Right ventricle myocardium superior (tissue), 1 donor: ENCODE results near the gene LIMCH1. TPM values are rescaled to one million over a fixed set of nuclear protein-coding genes. Genes with fewer than 3 reads are reported as not detected.

ENCODE experiments used
- ATAC-seq: fragments of 200-7000 bp; cut with Tn5 transposase; one replicate; pipeline ENCODE4 v1.9.1; 2020; ENCODE audit warnings: mild to moderate bottlenecking; ENCODE audit not compliant: poor library complexity
- DNase-seq: peaks from one replicate; pipeline ENCODE4 v3.0.0-alpha.2; 2020
- intact Hi-C: fragments of 100-400 bp; cut with DNase I; formaldehyde crosslinking; loops from one replicate; pipeline ENCODE4 v1.11.2; 2022
- total RNA-seq: library from RNA; stranded (reverse); fragmentation: NEBNext Ultra II Directional; extraction: Animal tissue kit (Norgen Biotek cat#: 25700); gene quantifications from one replicate; pipeline ENCODE4 v1.2.1, GENCODE V29; 2021
- donor health status: DM: no; HTN: yes; CAD: no; lungs with severe emphysema.

Gene LIMCH1
- total RNA-seq, 1 donor from 2014 or later, result 272 TPM

DNA sequence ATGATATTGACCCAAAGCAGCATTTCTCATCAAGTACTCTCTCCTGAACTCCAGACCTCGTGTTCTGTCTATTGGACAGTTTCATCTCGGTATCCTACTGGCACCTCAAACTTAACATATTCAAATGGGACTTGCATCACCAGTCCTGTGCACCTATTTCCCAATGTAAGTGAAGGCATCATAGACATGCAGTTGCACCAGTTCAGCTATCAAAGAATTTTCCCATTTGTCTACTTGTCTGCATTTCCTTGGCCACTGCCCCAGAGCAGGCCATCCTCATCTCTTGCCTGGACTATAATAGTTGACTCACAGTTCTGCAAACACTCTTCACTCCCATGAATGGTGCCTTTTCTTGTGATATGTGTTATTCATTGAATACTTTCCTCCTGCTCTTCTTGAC, 11.3 kb upstream of the LIMCH1 start:
- intact Hi-C loops, result no loop called here
- ATAC-seq (no peak), DNase-seq (no peak)

DNA sequence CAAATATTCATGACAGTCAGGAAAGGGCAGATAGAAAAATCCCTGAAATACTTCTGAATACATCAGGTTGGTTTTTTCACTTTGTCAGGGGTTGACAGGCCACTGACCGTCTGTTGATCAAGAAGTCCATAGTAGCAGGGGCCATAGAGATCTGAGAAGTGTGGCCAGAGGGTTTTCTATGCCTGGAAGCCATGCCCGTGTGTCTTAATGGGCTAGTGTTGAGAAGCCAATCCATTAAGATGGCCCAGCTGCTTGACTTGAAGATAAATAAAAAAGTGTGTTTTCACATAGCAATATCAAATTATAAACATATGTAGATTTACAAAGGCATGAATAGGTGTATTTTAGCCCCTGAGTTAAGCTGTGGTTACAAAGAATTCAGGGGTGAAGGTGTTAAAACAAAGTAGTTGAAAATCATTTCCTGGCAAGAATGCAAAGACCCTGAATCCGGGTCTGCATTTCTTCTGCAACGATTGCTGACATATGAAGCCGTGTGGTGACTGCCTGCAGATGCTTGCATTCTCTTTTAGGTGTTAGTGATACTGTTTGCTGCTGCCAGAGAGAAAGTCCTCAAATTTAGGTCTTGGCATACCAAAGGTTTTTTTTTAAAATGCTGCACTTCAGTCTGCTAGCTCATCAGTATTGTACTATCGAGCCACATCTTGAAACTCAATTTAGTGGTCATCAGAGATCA, 9.3 kb upstream of the LIMCH1 start:
- intact Hi-C loops, result no loop called here
- DNase-seq, result no peak
- no peak for ATAC-seq

DNA sequence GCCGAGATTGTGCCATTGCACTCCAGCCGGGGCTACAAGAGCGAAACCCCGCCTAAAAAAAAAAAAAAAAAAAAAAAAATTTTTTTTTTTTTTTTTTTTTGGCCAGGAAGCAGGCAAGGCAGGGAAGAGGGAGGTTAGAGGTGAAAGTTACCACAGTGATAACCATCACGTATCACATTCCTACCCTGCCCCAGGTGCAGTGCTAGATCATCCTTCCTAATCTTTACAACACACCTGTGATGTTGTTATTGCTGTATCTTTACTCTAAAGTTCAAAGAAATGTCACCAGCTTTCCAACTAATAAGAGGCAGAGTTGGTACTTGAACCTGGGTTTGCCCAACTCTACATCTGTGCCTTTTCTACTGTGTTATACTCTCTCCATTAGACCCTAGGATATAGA, 7.2 kb upstream of the LIMCH1 start:
- intact Hi-C loops, result loop anchor here (10.0 kb wide), 1 partner anchor 54 kb away; no protein-coding TSS in a partner anchor
- ATAC-seq, result no peak
- no peak for DNase-seq

- DNase-seq (no peak), ATAC-seq (no peak)
- intact Hi-C loops, result loop anchor here (10.0 kb wide), 1 partner anchor 52 kb away; no protein-coding TSS in a partner anchor
Measured at GRCh38 chr4:41532336-41532735, 5.6 kb upstream of the LIMCH1 start.

DNA sequence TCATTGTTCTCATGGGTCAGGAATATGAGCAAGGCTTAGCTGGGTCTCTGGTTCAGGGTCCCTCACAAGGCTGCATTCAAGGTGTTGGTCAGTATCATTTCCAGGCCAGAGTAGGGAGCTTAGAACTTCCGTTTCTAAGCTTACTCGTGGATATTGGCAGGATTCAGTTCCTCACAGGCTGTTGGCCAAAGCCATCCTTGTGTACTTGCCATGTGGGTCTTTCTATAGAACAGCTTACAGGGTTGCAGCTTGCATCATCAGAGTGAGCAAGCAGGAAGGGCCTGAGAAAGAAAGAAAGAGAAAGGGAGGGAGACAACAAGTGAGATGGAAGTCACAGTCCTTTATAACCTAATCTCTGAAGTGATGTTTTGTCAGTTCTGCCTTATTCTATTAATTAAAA, 5.1 kb upstream of the LIMCH1 start:
- DNase-seq (no peak), ATAC-seq (peak; percentile 26)
- intact Hi-C loops, result loop anchor here (10.0 kb wide), 1 partner anchor 52 kb away; no protein-coding TSS in a partner anchor

DNA sequence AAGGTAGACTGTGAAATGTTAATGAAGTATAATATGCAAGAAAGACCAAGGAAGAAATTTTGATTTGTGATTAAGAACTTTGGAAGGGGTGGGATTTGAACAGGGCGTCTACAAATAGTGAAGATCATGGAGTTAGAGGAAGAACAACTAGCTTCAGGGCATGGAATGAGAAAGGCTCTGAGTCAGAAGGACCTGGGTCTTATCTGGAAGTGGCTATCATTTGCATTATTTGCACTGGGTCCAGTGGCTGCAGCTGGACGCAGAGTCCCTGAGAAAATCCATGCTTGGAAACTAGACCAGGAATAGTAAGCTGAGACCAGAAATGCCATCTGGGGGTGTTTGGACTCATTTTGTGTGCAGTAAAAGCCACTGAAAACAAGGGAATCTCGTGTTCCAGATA, 4.3 kb upstream of the LIMCH1 start:
- ATAC-seq, result no peak
- intact Hi-C loops, result loop anchor here (10.0 kb wide), 1 partner anchor 51 kb away; no protein-coding TSS in a partner anchor

DNA sequence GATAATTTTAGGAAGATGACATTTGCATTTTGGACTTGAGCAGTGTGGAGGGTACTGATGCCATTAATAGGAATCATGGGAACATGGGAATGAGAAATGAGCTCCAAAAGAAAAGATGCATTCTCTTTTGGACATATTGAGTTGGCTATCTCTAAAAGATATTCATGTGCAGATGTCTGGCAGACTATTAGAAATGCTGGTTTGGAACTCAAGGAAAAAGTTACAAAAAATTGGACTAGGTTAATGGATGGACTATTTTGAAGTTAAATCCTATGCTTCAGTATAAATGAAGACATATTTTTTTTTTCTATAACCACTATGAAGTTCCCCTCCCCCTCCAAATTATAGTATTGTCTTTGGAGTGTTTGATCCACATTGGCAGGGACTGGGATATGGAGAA, 3.6 kb upstream of the LIMCH1 start:
- no peak for DNase-seq
- intact Hi-C loops, result loop anchor here (10.0 kb wide), 1 partner anchor 50 kb away; no protein-coding TSS in a partner anchor

More for the DNA sequence above, 4.3 kb upstream of the LIMCH1 start:
- DNase-seq, result no peak

DNA sequence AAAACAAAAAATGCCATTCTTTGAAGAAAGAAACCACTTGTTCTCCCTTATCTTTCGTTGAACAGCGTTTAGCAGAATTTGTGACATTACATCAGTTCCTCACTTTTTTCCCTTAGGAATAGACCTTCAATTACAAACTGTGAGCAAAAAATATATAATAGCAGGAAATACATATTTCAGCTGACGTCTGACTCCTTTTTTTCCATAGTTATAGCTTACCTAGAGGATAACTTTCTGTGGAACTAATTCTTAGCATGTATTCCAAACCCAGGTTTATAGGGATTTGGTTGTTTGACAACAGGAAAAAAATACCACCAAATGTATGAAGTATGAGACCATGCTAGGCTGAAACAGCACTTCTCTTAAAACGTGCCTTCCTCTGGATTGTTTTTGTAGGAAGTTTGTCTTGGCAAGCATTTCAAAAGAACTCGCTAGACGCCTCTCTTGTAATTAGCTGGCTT, 2.0 kb upstream of the LIMCH1 start:
- DNase-seq, result no peak

More for the DNA sequence above, 3.6 kb upstream of the LIMCH1 start:
- ATAC-seq, result no peak

DNA sequence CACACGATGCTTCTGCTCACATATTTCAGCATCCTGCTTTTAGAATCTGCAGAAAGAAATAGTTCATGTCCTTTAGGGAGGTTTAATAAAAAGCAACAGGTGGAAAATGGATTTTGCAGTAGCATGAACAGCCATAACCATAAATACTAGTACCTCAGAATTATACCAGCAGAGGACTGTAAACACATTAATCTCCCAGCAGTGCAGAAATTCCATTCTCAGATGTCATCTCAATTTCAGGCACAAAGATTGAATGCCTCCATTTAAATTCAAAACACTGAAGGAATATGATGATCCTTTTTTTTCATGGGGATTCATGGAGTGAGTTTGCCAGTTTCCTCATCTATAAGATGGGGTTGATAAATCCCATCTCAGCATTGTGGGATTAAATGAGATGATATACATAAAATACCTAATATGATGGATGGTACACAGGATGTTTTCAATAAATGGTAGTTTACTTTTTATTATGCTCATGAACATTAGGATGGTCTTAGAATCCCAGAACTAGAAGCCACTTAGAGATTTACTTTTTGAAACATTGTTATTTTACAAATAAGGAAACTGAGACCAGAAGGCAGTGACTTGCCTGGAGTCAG, 566 bp upstream of the LIMCH1 start:
- intact Hi-C loops, result loop anchor here (5.0 to 10.0 kb wide), 2 partner anchors 47 to 175 kb away; no protein-coding TSS in a partner anchor
- DNase-seq (no peak), ATAC-seq (no peak)

More for the DNA sequence above, 2.0 kb upstream of the LIMCH1 start:
- ATAC-seq, result no peak
- intact Hi-C loops, result loop anchor here (5.0 to 10.0 kb wide), 2 partner anchors 49 to 174 kb away; no protein-coding TSS in a partner anchor

DNA sequence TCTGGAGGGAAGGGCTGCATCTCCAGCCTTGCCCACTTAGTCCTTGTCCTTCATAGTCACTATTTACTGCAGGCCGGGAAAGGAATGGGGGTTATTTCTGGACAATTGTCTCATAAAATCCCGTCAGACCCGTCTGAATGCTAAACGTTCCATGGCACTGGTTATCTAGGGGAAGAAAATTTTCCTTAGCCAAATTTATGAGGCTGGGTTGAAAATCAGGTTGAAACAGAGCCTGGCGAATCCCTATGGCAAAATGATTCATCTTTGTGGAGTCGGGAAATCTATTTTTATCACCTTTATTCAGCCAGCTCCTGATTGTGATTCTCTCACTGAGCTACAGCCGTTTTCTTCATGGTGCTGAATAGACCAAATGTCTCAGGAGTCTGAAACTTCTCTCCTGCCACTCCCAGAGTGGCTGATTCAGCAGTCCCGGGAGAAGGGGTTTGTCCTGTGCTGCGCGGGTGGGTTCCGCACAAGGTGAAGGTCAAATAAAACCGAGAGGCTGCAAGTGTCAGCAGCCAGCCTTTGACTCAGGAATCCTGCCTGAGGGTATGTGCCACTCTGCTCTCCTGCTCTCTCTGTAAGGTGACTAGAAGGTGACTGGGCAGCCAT, 1.0 kb downstream of the LIMCH1 start:
- peak; percentile 43 for DNase-seq
- peak; percentile 56 for ATAC-seq
- intact Hi-C loops, result loop anchor here (5.0 to 10.0 kb wide), 2 partner anchors 46 to 177 kb away; no protein-coding TSS in a partner anchor

DNA sequence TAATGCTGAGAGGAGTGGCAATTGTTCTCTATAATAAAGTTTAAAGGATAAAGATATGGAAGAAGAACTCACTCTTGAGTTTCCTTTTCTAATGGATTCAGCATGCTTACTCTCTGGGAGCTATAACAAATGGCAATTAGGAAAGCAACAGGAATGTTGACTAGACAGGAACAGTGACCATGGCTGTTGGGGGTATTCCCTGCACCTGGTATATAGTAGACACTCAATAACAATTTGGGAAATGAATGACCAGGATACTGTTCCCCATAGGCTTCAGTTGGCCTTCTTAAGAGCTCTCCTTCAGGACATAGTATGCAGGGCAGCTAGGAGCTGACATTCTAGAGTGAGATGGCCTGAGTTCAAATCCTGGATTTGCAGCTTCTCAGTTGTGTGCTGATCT, 1.8 kb downstream of the LIMCH1 start:
- DNase-seq (no peak), ATAC-seq (no peak)
- intact Hi-C loops, result loop anchor here (5.0 to 10.0 kb wide), 2 partner anchors 45 to 177 kb away; no protein-coding TSS in a partner anchor

DNA sequence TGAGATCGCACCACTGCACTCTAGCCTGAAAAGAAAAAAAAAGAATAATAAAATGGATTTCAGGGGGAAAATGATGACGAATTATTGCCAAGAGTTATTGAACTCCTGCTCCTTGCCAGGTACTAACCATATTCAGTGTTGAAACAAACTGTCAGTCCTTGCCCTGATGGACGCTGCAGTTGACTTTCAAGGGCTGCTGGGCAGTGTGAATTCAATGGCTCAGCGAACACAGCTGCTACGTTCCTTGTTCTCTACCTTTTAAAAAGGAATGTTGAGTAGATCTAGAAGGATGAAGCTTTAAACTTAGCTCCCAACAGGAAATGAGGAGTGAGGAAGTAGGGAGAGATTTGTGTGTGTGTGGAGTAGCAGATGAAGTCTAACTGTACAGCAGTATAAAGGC, 2.7 kb downstream of the LIMCH1 start:
- no peak for DNase-seq
- intact Hi-C loops, result no loop called here
- ATAC-seq, result no peak

GRCh38 chr4:41541687-41542094, 3.7 kb downstream of the LIMCH1 start:
- peak; percentile 36 for ATAC-seq
- DNase-seq, result no peak
- intact Hi-C loops, result no loop called here

DNA sequence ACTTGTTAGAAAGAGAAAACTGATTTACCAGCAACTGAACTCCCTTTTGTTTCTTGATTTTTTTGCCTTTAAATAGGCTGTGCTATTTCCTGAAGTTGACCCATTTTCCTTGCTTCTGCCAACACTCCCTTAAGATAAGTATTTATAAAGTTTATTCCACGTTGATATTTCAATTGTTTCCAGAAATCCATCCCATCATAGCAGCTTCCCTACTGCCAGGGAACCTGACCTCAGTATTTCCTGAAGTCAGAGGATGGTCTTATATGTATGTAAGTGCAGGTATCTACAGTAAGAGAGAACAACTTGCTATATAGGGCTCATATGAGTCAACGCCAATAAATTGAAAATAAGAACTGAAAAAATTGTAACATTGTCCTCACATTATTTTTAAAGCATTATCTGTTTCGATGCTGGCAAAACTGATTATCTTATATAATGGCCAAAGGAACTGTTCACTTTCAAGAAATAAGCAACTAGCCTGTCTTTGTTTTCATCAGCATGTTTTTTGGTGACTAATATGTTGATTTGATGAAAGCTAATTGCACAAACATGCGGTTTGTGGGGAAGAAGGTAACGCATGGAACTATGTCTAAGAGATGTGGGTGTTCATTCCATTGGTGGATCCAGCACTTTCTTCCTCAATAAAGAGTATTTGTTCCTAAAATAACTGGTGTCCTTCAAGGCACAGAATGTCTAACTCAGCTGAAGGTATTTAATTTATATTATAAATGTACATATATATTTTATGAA, 4.7 kb downstream of the LIMCH1 start:
- intact Hi-C loops, result no loop called here
- ATAC-seq (no peak), DNase-seq (no peak)

DNA sequence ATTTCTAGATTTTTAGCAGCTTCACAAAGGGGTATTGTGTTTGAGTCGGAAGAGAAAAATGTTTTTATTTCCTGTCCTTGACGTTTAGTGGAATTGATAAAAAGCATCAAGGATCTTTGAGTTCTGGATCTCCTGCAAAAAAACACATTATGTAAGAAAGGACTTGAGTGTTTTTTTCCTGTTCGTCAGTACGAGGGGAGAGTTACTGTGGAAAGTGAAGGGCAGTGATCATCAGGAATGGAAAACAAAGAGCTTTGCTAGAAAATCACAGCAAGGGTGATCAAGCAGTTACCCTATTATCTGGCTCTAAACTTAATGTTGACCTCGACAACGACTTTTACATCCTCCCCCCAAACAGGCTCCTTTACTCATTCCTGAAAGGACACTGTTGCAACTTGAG, 7.3 kb downstream of the LIMCH1 start:
- ATAC-seq (no peak), DNase-seq (no peak)
- intact Hi-C loops, result no loop called here

DNA sequence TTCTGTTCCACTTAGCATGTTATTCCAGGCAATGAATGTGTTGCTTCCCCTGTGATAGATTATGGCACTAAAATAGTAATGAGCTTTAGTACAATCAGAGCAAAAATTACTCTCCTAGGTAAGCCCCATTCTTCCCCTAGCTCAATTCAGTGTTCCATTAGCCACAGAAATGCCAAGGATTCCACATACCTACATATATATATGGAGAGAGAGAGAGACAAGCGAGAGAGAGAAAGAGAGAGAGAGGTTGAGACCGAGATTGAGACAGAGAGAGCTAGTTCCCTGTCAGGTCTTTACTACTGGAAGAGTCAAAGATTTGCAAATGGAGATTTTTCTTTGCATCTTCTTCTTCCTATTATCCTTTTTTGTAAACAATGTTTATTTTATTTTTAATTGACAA, 8.7 kb downstream of the LIMCH1 start:
- no peak for DNase-seq
- no peak for ATAC-seq
- intact Hi-C loops, result no loop called here

- ATAC-seq (no peak), DNase-seq (no peak)
- intact Hi-C loops, result no loop called here
Measured at GRCh38 chr4:41548305-41548880, 10.4 kb downstream of the LIMCH1 start.

GRCh38 chr4:41549478-41549877, 11.5 kb downstream of the LIMCH1 start:
- intact Hi-C loops, result no loop called here
- ATAC-seq, result peak; percentile 64
- no peak for DNase-seq
